GM03348 (cell line): ENCODE measurements around the gene RAPH1.
"Not testable (repeated sequence)": the region's sequence is repeated elsewhere in the genome, so short reads cannot be mapped to it uniquely, and the experiment has no call there.

Experiments
- DNase-seq: peaks from one replicate; pipeline ENCODE4 v3.0.0; 2012; ENCODE audit warnings: low spot score

RAPH1 gene

GRCh38 chr2:203543898-203544328 lies 8.8 kb upstream of the RAPH1 start:
- DNase-seq = no peak

GRCh38 chr2:203540598-203540997 lies 5.5 kb upstream of the RAPH1 start:
- DNase-seq = not testable (repeated sequence)

- not testable (repeated sequence) for DNase-seq
Measured at GRCh38 chr2:203538237-203538636, 3.1 kb upstream of the RAPH1 start.

- not testable (repeated sequence) for DNase-seq
Measured at GRCh38 chr2:203536586-203536951, 1.5 kb upstream of the RAPH1 start.

- peak; percentile 43 for DNase-seq
Measured at GRCh38 chr2:203535784-203536585, 884 bp upstream of the RAPH1 start.

GRCh38 chr2:203534621-203535077 lies 452 bp downstream of the RAPH1 start:
- no peak for DNase-seq

- peak; percentile 49 for DNase-seq
Measured at GRCh38 chr2:203533676-203534591, 1.2 kb downstream of the RAPH1 start.

- peak; percentile 61 for DNase-seq
Measured at GRCh38 chr2:203532957-203533658, 2.0 kb downstream of the RAPH1 start.

GRCh38 chr2:203527719-203528118 lies 7.4 kb downstream of the RAPH1 start:
- DNase-seq = no peak

GRCh38 chr2:203513268-203513667 lies 21.8 kb downstream of the RAPH1 start:
- DNase-seq = not testable (repeated sequence)

- DNase-seq = peak; percentile 13
Measured at GRCh38 chr2:203510941-203511305, 24.2 kb downstream of the RAPH1 start.

- DNase-seq = no peak
Measured at GRCh38 chr2:203510256-203510940, 24.7 kb downstream of the RAPH1 start.

- DNase-seq = not testable (repeated sequence)
Measured at GRCh38 chr2:203503460-203503859, 31.6 kb downstream of the RAPH1 start.

GRCh38 chr2:203501873-203502272 lies 33.2 kb downstream of the RAPH1 start:
- DNase-seq = no peak

GRCh38 chr2:203500951-203501350 lies 34.1 kb downstream of the RAPH1 start:
- DNase-seq = no peak

GRCh38 chr2:203500297-203500696 lies 34.8 kb downstream of the RAPH1 start:
- no peak for DNase-seq

- DNase-seq = peak; percentile 10
Measured at GRCh38 chr2:203498161-203498560, 36.9 kb downstream of the RAPH1 start.

- DNase-seq = no peak
Measured at GRCh38 chr2:203492965-203493364, 42.1 kb downstream of the RAPH1 start.

GRCh38 chr2:203490391-203490790 lies 44.7 kb downstream of the RAPH1 start:
- DNase-seq = no peak

GRCh38 chr2:203489531-203489930 lies 45.6 kb downstream of the RAPH1 start:
- DNase-seq = no peak

- DNase-seq = no peak
Measured at GRCh38 chr2:203484266-203485112, 50.6 kb downstream of the RAPH1 start.
